Esophagus muscularis mucosa (tissue), 4 donors: Measurements from ENCODE around the gene MOB2. TPM values are rescaled to one million over a fixed set of nuclear protein-coding genes. Genes with fewer than 3 reads are reported as not detected.

Source experiments
- DNase-seq: peaks from one replicate; pipeline ENCODE4 v3.0.0-alpha.2; 2017; ENCODE audit errors: extremely low spot score
- H3K27ac ChIP-seq, 4 donors: fragments of 200-600 bp; sonication (generic); replicated peaks in 1 of 4; 1 replicate in 3 of 4; 2 replicates in 1 of 4; pipeline ENCODE4 v1.5.1; 2016 to 2019; ENCODE audit warnings: mild to moderate bottlenecking in 1 of 4
- H3K27me3 ChIP-seq, 4 donors: fragments of 200-600 bp; sonication (generic); one replicate each; pipeline versions ENCODE4 v1.5.1 to v1.6.0; 2016 to 2019
- H3K36me3 ChIP-seq, 4 donors: fragments of 200-600 bp; sonication (generic); one replicate each; pipeline ENCODE4 v1.5.1; 2016 to 2019
- H3K4me1 ChIP-seq, 4 donors: fragments of 200-600 bp; sonication (generic); one replicate each; pipeline ENCODE4 v1.5.1; 2016 to 2019
- H3K4me3 ChIP-seq, 4 donors: fragments of 200-600 bp; sonication (generic); 1 replicate in 2 of 4; 2 replicates in 2 of 4; pipeline ENCODE4 v1.5.1; 2016 to 2019; ENCODE audit warnings: mild to moderate bottlenecking in 4 of 4, moderate library complexity in 1 of 4
- H3K9me3 ChIP-seq, 4 donors: fragments of 200-600 bp; sonication (generic); 1 replicate in 3 of 4; 2 replicates in 1 of 4; pipeline ENCODE4 v1.5.1; 2016 to 2019
- EP300 ChIP-seq: sonication (generic); formaldehyde crosslinking; IDR thresholded peaks from one replicate; pipeline ENCODE4 v1.6.1; 2017; ENCODE audit warnings: antibody characterized with exemption
- POLR2A ChIP-seq: fragments of 450-650 bp; IDR thresholded peaks from one replicate; pipeline ENCODE4 v1.6.1; 2017; ENCODE audit warnings: antibody characterized with exemption, moderate library complexity, mild to moderate bottlenecking, low read depth
- POLR2AphosphoS5 ChIP-seq, 2 donors: sonication (generic); formaldehyde crosslinking; IDR thresholded peaks; one replicate each; pipeline ENCODE4 v1.6.1; 2017; ENCODE audit warnings: antibody characterized with exemption in 2 of 2
- WGBS: methylation state at CpG from one replicate; pipeline ENCODE4 v1.1.5; 2018; 5-methylcytosine and 5-hydroxymethylcytosine counted together
- intact Hi-C: fragments of 100-400 bp; cut with DNase I; formaldehyde crosslinking; loops from one replicate; pipeline ENCODE4 v1.15.1; 2023
- total RNA-seq, 4 donors: library from RNA; depleted of rRNA; stranded (reverse); fragments of >200 nt; gene quantifications; one replicate each; pipeline versions ENCODE4 v1.1.0 to v1.2.1, GENCODE V29; 2016
- TF ChIP-seq, protein P1 (sequence below), 3 experiments: fragments of 200-600 bp in 2 of 3; fragments of 450-650 bp in 1 of 3; sonication (generic) in 2 of 3; IDR thresholded peaks; one replicate each; pipeline ENCODE4 v1.5.1; 2017 to 2019; ENCODE audit warnings: antibody characterized with exemption in 3 of 3, mild to moderate bottlenecking in 2 of 3, moderate library complexity in 1 of 3

MOB2 gene
- total RNA-seq, 4 donors from 2014 or later, result 66.6 to 115 (median 89.5) TPM

GRCh38 chr11:1452744-1453143 lies 33.8 kb downstream of the MOB2 start:
- TF ChIP-seq POLR2A (no peak), POLR2AphosphoS5 (IDR thresholded peaks at IDR 0.05) (no peak), EP300 (no peak)
- TF ChIP-seq, protein P1, sequence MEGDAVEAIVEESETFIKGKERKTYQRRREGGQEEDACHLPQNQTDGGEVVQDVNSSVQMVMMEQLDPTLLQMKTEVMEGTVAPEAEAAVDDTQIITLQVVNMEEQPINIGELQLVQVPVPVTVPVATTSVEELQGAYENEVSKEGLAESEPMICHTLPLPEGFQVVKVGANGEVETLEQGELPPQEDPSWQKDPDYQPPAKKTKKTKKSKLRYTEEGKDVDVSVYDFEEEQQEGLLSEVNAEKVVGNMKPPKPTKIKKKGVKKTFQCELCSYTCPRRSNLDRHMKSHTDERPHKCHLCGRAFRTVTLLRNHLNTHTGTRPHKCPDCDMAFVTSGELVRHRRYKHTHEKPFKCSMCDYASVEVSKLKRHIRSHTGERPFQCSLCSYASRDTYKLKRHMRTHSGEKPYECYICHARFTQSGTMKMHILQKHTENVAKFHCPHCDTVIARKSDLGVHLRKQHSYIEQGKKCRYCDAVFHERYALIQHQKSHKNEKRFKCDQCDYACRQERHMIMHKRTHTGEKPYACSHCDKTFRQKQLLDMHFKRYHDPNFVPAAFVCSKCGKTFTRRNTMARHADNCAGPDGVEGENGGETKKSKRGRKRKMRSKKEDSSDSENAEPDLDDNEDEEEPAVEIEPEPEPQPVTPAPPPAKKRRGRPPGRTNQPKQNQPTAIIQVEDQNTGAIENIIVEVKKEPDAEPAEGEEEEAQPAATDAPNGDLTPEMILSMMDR (IDR thresholded peaks at IDR 0.05), result no peak
- H3K36me3 ChIP-seq, result peaks cover 0 to 6% (median 0%) of the 10 kb centered on the region in 4 donors
- DNase-seq, result no peak
- peaks cover 0 to 32% (median 0%) of the 10 kb centered on the region in 4 donors for H3K27me3 ChIP-seq
- H3K4me1 ChIP-seq, result peaks cover 9 to 29% (median 16%) of the 10 kb centered on the region in 4 donors
- H3K4me3 ChIP-seq, result no peak overlapping the region
- intact Hi-C loops, result no loop called here
- WGBS, result 79% methylated on average over 7 of the region's 13 CpGs
- no peaks in the 10 kb centered on the region for H3K9me3 ChIP-seq
- H3K27ac ChIP-seq, result no peak overlapping the region

DNA sequence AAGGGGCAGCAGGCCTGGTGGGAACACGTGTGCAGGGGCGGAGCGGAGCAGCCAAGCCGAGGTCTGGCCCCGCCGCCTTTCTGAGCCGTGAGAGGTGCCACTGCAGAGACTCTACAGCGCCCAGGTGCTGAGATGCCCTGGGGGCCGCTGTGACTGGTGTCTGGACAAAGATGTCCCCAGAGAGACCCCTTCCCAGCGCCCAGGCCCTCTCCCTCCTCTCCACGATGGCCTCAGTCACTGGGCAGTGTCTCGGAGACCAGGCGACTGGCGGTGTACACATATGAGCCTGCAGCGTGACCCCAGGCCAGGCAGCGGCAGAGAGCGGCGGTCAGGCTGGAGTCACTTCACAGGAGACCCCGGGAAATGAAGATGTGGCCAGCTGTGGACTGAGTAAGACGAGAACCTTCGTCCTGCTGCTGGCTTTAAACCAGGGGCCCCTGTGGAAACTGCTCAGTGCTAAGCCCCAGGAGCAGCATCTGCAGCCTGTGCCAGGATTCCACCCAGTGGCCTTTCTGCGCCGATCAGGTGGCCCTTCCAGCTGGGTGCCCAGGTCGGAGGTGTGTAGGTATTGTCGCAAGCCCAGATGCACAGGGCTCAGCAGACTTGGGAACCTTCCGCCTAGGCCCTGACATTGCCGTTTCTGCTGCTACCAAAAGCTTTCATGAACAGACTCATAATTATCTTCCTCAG lies 34.7 kb downstream of the MOB2 start:
- H3K4me1 ChIP-seq, result peaks cover 9 to 21% (median 15%) of the 10 kb centered on the region in 4 donors

GRCh38 chr11:1450949-1451710 lies 35.4 kb downstream of the MOB2 start:
- Histone ChIP-seq H3K27me3 (peaks cover 0 to 48% (median 0%) of the 10 kb centered on the region in 4 donors), H3K9me3 (no peaks in the 10 kb centered on the region), H3K36me3 (no peaks in the 10 kb centered on the region), H3K4me3 (no peak overlapping the region), H3K4me1 (peaks cover 9 to 19% (median 15%) of the 10 kb centered on the region in 4 donors), H3K27ac (no peak overlapping the region)
- 86% methylated on average over 1 of the region's 22 CpGs for WGBS
- DNase-seq, result no peak
- intact Hi-C loops, result no loop called here
- TF ChIP-seq EP300, result no peak
- TF ChIP-seq, protein P1 (IDR thresholded peaks at IDR 0.05), result no peak
- no peak for TF ChIP-seq POLR2AphosphoS5 (IDR thresholded peaks at IDR 0.05)
- TF ChIP-seq POLR2A, result no peak

More for the DNA sequence above, 34.7 kb downstream of the MOB2 start:
- intact Hi-C loops, result no loop called here
- DNase-seq, result no peak
- peaks cover 0 to 6% (median 0%) of the 10 kb centered on the region in 4 donors for H3K36me3 ChIP-seq
- no peaks in the 10 kb centered on the region for H3K9me3 ChIP-seq
- peaks cover 0 to 40% (median 0%) of the 10 kb centered on the region in 4 donors for H3K27me3 ChIP-seq
- WGBS, result 81% methylated on average over 13 of the region's 27 CpGs
- no peak overlapping the region for H3K27ac ChIP-seq
- H3K4me3 ChIP-seq, result no peak overlapping the region
- TF ChIP-seq POLR2A (no peak), POLR2AphosphoS5 (IDR thresholded peaks at IDR 0.05) (no peak), EP300 (no peak)
- TF ChIP-seq, protein P1 (IDR thresholded peaks at IDR 0.05), result no peak

GRCh38 chr11:1450344-1450875 lies 36.2 kb downstream of the MOB2 start:
- no peak overlapping the region for H3K27ac ChIP-seq

More at GRCh38 chr11:1450344-1450875, 36.2 kb downstream of the MOB2 start:
- H3K4me1 ChIP-seq, result peaks cover 9 to 18% (median 15%) of the 10 kb centered on the region in 4 donors
- no peak overlapping the region for H3K4me3 ChIP-seq
- DNase-seq, result no peak
- no peak for TF ChIP-seq POLR2AphosphoS5 (IDR thresholded peaks at IDR 0.05)
- TF ChIP-seq, protein P1 (IDR thresholded peaks at IDR 0.05), result no peak
- TF ChIP-seq POLR2A, result no peak
- no peak for TF ChIP-seq EP300
- H3K27me3 ChIP-seq, result peaks cover 0 to 55% (median 0%) of the 10 kb centered on the region in 4 donors
- H3K36me3 ChIP-seq, result no peaks in the 10 kb centered on the region
- intact Hi-C loops, result no loop called here
- H3K9me3 ChIP-seq, result no peaks in the 10 kb centered on the region
- 92% methylated on average over 24 of the region's 29 CpGs for WGBS
